Neuron (in vitro differentiated cells): Measurements from ENCODE around the gene PDIA5.

Source experiments
- H2AFZ ChIP-seq: one replicate; pipeline ENCODE4 v1.6.1; 2013; ENCODE audit warnings: low read depth, mild to moderate bottlenecking, inconsistent platforms, low read length, moderate library complexity
- H3K27me3 ChIP-seq: one replicate; pipeline ENCODE4 v1.6.1; 2013; ENCODE audit warnings: low read length; ENCODE audit not compliant: insufficient read depth
- H3K36me3 ChIP-seq: one replicate; pipeline ENCODE4 v1.6.1; 2013; ENCODE audit warnings: low read length; ENCODE audit not compliant: insufficient read depth
- H3K4me1 ChIP-seq: one replicate; pipeline ENCODE4 v1.6.1; 2013; ENCODE audit warnings: low read length; ENCODE audit not compliant: insufficient read depth
- H3K4me3 ChIP-seq: 2 replicates; pipeline ENCODE4 v1.5.1; 2013; ENCODE audit warnings: mild to moderate bottlenecking, low read length, moderate library complexity
- H3K9me3 ChIP-seq: one replicate; pipeline ENCODE4 v1.6.1; 2013; ENCODE audit warnings: low read length

The PDIA5 gene

GRCh38 chr3:123048480-123049237 lies 18.2 kb upstream of the PDIA5 start:
- Histone ChIP-seq H3K4me1 (no peaks in the 10 kb centered on the region), H2AFZ (no peak overlapping the region), H3K36me3 (no peaks in the 10 kb centered on the region), H3K4me3 (no peak overlapping the region), H3K27me3 (no peaks in the 10 kb centered on the region), H3K9me3 (no peaks in the 10 kb centered on the region)

- Histone ChIP-seq H3K4me3 (no peak overlapping the region), H3K27me3 (no peaks in the 10 kb centered on the region), H3K9me3 (no peaks in the 10 kb centered on the region)
These were observed 16.2 kb upstream of the PDIA5 start for GRCh38 chr3:123050666-123051065.

GRCh38 chr3:123053107-123053506 lies 13.7 kb upstream of the PDIA5 start:
- Histone ChIP-seq H2AFZ (no peak overlapping the region), H3K9me3 (no peaks in the 10 kb centered on the region), H3K4me3 (no peak overlapping the region), H3K36me3 (no peaks in the 10 kb centered on the region), H3K4me1 (peaks cover 3% of the 10 kb centered on the region), H3K27me3 (no peaks in the 10 kb centered on the region)

More at GRCh38 chr3:123050666-123051065, 16.2 kb upstream of the PDIA5 start:
- H3K4me1 ChIP-seq, result peaks cover 3% of the 10 kb centered on the region
- H2AFZ ChIP-seq, result no peak overlapping the region
- H3K36me3 ChIP-seq, result no peaks in the 10 kb centered on the region

GRCh38 chr3:123054109-123054778 lies 12.6 kb upstream of the PDIA5 start:
- H3K4me3 ChIP-seq, result no peak overlapping the region
- H3K36me3 ChIP-seq, result no peaks in the 10 kb centered on the region
- no peaks in the 10 kb centered on the region for H3K9me3 ChIP-seq

GRCh38 chr3:123054931-123055330 lies 11.9 kb upstream of the PDIA5 start:
- Histone ChIP-seq H3K4me3 (no peak overlapping the region), H3K4me1 (peaks cover 3% of the 10 kb centered on the region), H2AFZ (no peak overlapping the region), H3K9me3 (no peaks in the 10 kb centered on the region), H3K27me3 (no peaks in the 10 kb centered on the region), H3K36me3 (no peaks in the 10 kb centered on the region)

More at GRCh38 chr3:123054109-123054778, 12.6 kb upstream of the PDIA5 start:
- H2AFZ ChIP-seq, result no peak overlapping the region
- H3K4me1 ChIP-seq, result peaks cover 3% of the 10 kb centered on the region
- H3K27me3 ChIP-seq, result no peaks in the 10 kb centered on the region

- Histone ChIP-seq H3K36me3 (no peaks in the 10 kb centered on the region), H3K27me3 (no peaks in the 10 kb centered on the region), H3K4me1 (peaks cover 3% of the 10 kb centered on the region), H3K9me3 (no peaks in the 10 kb centered on the region), H2AFZ (no peak overlapping the region), H3K4me3 (no peak overlapping the region)
These were observed 11.5 kb upstream of the PDIA5 start for GRCh38 chr3:123055352-123055751.

- Histone ChIP-seq H3K27me3 (no peaks in the 10 kb centered on the region), H2AFZ (no peak overlapping the region), H3K4me1 (peaks cover 3% of the 10 kb centered on the region), H3K4me3 (no peak overlapping the region), H3K9me3 (no peaks in the 10 kb centered on the region), H3K36me3 (no peaks in the 10 kb centered on the region)
These were observed 8.3 kb upstream of the PDIA5 start for GRCh38 chr3:123058505-123058904.

- Histone ChIP-seq H2AFZ (no peak overlapping the region), H3K36me3 (no peaks in the 10 kb centered on the region), H3K9me3 (no peaks in the 10 kb centered on the region), H3K4me1 (no peaks in the 10 kb centered on the region), H3K27me3 (no peaks in the 10 kb centered on the region), H3K4me3 (no peak overlapping the region)
These were observed 6.8 kb upstream of the PDIA5 start for GRCh38 chr3:123060054-123060453.

- Histone ChIP-seq H3K36me3 (no peaks in the 10 kb centered on the region), H3K27me3 (no peaks in the 10 kb centered on the region), H2AFZ (no peak overlapping the region), H3K4me3 (no peak overlapping the region), H3K4me1 (no peaks in the 10 kb centered on the region), H3K9me3 (no peaks in the 10 kb centered on the region)
These were observed 5.0 kb upstream of the PDIA5 start for GRCh38 chr3:123061856-123062255.

- Histone ChIP-seq H3K9me3 (no peaks in the 10 kb centered on the region), H3K4me1 (peaks cover 4% of the 10 kb centered on the region), H3K4me3 (no peak overlapping the region), H3K36me3 (no peaks in the 10 kb centered on the region), H3K27me3 (no peaks in the 10 kb centered on the region), H2AFZ (no peak overlapping the region)
These were observed 3.8 kb upstream of the PDIA5 start for GRCh38 chr3:123063034-123063433.

GRCh38 chr3:123064506-123064905 lies 2.3 kb upstream of the PDIA5 start:
- Histone ChIP-seq H3K4me3 (no peak overlapping the region), H3K36me3 (no peaks in the 10 kb centered on the region), H3K4me1 (peaks cover 15% of the 10 kb centered on the region), H3K27me3 (no peaks in the 10 kb centered on the region), H3K9me3 (no peaks in the 10 kb centered on the region), H2AFZ (no peak overlapping the region)

GRCh38 chr3:123064914-123065313 lies 1.9 kb upstream of the PDIA5 start:
- no peaks in the 10 kb centered on the region for H3K36me3 ChIP-seq
- no peaks in the 10 kb centered on the region for H3K27me3 ChIP-seq
- H3K4me1 ChIP-seq, result peaks cover 15% of the 10 kb centered on the region
- no peaks in the 10 kb centered on the region for H3K9me3 ChIP-seq
- H2AFZ ChIP-seq, result no peak overlapping the region
- no peak overlapping the region for H3K4me3 ChIP-seq

GRCh38 chr3:123066599-123066895 lies 278 bp upstream of the PDIA5 start:
- H3K9me3 ChIP-seq, result no peaks in the 10 kb centered on the region
- peak overlapping the region; percentile 92 for H3K4me3 ChIP-seq
- no peaks in the 10 kb centered on the region for H3K27me3 ChIP-seq
- H3K36me3 ChIP-seq, result no peaks in the 10 kb centered on the region
- H3K4me1 ChIP-seq, result peaks cover 17% of the 10 kb centered on the region
- no peak overlapping the region for H2AFZ ChIP-seq
